ENCODE results near the gene PIK3C2A.
A peak's percentile ranks its signal among the peaks of the same experiment; 100 is the strongest.
"Not testable (repeated sequence)": the region's sequence is repeated elsewhere in the genome, so short reads cannot be mapped to it uniquely, and the experiment has no call there.

The PIK3C2A gene, protein sequence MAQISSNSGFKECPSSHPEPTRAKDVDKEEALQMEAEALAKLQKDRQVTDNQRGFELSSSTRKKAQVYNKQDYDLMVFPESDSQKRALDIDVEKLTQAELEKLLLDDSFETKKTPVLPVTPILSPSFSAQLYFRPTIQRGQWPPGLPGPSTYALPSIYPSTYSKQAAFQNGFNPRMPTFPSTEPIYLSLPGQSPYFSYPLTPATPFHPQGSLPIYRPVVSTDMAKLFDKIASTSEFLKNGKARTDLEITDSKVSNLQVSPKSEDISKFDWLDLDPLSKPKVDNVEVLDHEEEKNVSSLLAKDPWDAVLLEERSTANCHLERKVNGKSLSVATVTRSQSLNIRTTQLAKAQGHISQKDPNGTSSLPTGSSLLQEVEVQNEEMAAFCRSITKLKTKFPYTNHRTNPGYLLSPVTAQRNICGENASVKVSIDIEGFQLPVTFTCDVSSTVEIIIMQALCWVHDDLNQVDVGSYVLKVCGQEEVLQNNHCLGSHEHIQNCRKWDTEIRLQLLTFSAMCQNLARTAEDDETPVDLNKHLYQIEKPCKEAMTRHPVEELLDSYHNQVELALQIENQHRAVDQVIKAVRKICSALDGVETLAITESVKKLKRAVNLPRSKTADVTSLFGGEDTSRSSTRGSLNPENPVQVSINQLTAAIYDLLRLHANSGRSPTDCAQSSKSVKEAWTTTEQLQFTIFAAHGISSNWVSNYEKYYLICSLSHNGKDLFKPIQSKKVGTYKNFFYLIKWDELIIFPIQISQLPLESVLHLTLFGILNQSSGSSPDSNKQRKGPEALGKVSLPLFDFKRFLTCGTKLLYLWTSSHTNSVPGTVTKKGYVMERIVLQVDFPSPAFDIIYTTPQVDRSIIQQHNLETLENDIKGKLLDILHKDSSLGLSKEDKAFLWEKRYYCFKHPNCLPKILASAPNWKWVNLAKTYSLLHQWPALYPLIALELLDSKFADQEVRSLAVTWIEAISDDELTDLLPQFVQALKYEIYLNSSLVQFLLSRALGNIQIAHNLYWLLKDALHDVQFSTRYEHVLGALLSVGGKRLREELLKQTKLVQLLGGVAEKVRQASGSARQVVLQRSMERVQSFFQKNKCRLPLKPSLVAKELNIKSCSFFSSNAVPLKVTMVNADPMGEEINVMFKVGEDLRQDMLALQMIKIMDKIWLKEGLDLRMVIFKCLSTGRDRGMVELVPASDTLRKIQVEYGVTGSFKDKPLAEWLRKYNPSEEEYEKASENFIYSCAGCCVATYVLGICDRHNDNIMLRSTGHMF (N-terminal part only)

DNA sequence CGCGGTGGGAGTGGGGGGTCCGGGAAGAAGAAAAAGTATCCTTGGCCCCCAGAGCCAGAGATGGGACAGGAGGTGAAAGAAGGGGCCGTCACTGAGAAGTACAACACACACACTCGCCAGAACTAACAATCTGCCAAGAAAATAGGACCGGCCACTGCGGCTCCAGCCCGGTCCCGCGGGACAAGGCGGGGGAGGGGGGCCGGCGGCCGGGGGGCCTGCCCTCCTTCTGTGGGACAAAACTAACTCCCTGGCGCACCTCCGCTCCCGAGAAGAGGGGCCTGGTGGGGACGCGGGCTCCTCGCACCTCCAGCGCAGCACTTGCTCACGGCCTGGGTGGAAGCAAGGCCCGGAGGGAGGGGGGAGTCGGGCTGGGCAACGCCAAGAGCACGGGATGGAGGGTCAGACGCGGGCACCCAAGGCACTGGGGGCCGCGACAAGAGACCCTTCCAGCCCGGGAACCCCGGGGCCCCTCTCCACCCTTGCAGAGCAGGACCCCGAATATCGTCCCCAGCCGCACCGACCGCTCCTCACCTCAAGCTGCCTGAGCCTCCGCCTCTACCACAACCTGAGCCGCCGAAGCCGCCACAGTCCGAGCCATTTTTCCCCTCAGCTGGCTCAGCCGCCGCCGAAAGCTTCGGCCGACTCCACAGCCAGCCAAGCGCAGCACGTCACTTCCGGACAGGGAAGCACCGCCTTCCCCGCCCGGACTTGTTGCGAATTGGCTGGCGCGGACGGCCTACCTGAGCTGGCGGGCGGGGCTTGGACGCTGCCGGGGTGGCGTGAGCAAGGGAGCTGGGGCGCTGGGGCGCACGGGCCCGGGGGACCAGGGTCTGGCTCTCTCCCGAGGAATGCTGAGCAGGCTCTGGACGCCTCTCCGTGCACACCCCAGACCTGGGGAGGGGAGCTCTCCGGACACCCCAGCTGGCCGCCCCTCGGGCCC, at the start of gene PIK3C2A:
Gene PIK3C2A, minus strand, starts transcription at position 670 of the 940 bp plus-strand sequence. CDS start 38,245 bp downstream, outside the sequence.
- peak; percentile 90 for DNase-seq (ENCODE audit: low spot score)

DNA sequence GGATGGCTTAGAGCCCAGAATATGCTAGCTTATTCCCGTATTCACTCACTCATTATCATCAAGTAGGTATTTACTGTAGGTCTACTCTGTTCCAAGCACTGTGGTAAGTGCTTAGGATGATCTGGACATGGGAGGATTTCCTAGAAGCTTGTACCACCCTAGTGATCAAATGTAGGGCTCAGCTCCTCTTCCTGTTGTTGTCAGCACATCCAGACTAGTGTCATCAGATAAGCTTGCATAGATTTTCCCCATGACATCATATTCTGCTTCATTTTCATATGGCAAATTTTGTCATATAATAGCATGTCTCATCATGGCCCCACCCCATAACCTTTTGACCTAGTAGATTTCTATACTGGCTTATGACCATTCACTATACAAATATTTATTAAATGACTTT, 49.4 kb upstream of the PIK3C2A start:
- no peak for DNase-seq (ENCODE audit: low spot score)

DNA sequence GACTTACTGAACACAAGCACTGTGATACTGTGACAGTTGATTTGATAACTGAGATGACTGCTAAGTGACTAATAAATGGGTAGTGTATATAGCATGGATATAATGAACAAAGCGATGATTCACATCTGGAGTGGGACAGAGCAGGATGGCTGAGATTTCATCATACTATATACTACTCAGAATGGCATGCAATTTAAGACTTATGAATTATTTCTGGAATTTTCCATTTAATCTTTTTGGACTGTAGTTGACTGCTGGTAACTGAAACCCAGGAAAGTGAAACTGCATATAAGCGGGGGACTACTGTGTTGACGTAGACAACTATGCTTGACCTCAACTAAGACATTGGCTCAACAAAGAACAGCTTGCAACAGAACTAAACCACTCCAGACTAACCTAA, 48.7 kb upstream of the PIK3C2A start:
- DNase-seq (ENCODE audit: low spot score) = peak; percentile 78

DNA sequence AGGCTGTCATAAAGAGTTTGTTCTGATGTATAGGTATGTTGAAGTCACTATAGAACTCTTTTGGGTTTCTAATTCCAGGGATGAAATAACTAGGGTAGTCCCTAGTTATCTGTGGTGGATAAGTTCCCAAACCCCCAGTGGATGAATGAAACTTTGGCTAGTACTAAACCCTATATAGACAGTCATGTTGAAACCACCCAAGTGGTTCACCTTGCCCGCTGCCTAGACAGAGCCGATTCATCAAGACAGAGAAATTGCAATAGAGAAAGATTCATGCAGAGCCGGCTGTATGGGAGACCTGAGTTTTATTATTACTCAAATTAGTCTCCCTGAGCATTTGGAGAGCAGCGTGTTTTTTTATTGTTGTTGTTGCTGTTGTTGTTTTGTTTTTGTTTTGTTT, 44.9 kb upstream of the PIK3C2A start:
- no peak for DNase-seq (ENCODE audit: low spot score)

DNA sequence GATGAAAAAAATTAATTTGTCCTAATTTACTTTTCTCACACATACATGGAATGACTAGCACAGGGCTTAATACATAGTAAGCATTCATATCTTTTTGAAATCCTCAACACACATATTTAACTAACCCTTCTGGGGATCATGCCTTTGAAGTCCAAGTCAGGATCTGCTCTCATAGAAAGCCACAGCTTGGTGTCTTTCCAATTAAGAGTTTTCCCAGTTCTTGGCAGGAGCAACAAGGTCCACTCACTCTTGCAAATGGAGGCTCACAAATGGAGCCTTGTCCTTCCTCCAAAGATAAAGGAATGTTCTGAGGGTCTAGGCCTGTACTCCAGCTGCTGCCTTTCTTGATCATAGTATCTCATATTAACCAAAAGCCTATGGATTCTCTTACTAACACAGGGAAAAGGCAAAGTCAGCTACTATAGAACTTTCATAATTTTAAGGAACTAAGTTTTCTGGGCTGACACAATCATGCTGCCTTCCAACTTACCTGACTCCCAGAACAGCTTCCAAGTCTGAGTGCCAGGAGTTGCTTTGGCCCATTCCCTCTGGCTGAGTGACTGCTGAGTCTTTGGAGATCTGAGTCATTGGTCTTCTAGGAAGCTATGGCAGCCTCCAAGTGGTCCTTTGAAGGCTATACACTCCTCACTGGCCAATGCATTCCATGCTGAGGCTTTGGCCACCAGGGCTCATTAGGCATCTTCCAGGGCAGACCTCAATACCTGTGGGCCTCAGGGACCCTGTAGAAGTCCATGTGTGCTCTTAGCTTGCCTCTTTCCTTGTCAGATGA, 43.0 kb upstream of the PIK3C2A start:
- DNase-seq (ENCODE audit: low spot score) = no peak

DNA sequence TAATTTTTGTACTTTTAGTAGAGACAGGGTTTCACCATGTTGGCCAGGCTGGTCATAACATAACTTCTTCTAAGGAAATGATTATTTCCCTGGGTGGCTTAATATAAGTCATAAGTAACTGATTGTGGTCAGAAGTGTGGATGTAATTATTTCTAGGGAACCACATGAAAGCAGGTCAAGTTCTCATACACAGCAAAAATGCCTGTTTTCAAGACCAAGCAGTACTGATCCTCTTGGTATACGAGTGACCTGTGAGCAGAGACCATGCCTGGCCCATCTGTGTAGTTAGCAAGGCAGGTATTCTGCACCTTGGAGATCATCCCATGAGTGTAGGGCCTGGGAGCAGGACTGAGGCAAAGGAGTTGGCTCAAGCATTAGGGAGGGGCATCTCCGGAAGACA, 36.3 kb upstream of the PIK3C2A start:
- no peak for DNase-seq (ENCODE audit: low spot score)

DNA sequence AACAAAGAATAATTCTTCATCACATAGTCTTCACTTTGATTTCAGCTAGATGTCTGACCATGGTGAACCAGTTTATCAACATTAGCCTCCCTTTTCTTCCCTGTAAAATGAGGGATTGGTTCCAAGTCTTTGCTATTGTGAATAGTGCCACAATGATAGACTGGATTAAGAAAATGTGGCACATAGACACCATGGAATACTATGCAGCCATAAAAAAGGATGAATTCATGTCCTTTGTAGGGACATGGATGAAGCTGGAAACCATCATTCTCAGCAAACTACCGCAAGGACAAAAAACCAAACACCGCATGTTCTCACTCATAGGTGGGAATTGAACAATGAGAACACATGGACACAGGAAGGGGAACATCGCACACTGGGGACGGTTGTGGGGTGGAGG, 35.2 kb upstream of the PIK3C2A start:
- not testable (repeated sequence) for DNase-seq (ENCODE audit: low spot score)

DNA sequence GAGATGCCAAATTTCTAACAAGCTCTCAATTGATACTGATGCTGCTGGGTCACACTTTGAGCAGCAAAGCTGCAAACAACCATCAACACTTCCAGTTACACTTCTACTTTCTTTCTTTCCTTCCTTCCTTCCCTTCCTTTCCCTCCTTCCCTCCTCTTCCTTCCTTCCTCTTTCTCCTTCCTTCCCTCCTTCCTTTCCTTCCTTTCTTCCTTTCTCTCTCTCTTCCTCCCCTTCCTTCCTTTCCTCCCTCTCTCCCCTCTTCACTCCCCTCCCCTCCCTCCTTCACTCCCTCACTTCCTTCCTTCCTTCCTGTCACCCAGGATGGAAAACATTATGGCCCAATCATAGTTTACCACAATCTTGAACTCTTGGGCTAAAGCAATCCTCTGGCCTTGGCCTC, 33.0 kb upstream of the PIK3C2A start:
- no peak for DNase-seq (ENCODE audit: low spot score)

DNA sequence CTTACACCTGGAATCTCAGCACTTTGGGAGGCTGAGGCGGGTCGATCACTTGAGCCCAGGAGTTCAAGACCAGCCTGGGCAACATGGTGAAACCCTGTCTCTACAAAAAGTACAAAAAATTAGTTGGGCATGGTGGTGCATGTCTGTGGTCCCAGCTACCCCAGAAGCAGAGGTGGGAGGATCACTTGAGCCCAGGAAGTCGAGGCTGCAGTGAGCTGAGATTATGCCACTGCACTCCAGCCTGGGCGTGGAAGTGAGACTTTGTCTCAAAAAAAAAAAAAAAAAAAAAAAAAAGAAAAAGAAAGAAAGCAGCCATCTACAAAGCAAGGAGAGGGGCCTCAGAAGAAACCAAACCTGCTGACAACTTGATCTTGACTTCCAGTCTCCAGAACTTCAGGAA, 32.1 kb upstream of the PIK3C2A start:
- not testable (repeated sequence) for DNase-seq (ENCODE audit: low spot score)

DNA sequence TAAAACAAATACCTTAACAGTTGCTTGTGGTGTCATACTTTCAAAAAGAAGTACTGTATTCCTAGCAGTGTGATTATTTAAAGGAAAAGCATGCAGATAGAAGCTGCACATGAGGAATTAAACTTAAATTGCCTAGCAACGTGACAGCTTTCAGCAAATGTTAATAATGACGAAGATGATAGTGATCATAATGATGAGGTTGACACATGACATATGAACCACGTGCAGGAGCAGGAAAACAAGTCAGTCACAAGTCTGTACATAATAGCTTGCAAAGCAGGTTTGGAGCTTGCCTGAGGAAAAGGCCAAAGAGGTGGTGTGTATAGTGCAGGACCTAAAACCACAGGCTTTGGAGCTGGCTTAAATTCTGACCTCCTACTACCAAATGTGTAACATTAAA, 30.6 kb upstream of the PIK3C2A start:
- no peak for DNase-seq (ENCODE audit: low spot score)

DNA sequence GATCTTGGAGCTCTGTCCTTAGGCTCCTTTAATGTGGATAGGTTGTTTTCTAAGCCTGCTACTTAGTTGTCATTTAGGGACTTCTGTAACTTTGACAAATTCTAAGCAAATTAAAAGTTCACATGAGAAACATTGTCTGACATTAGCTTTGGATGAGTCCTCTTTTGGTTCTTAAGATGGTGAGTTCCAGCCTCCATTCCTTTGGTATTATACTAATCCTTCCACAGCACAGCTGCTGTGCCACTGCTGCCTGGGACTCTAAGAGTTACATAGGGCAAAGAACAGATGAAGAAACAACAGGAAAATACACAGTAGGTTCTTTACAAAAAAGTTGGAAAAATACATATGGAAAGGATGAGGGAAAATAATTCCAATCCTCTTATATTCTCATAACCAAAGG, 25.3 kb upstream of the PIK3C2A start:
- no peak for DNase-seq (ENCODE audit: low spot score)

DNA sequence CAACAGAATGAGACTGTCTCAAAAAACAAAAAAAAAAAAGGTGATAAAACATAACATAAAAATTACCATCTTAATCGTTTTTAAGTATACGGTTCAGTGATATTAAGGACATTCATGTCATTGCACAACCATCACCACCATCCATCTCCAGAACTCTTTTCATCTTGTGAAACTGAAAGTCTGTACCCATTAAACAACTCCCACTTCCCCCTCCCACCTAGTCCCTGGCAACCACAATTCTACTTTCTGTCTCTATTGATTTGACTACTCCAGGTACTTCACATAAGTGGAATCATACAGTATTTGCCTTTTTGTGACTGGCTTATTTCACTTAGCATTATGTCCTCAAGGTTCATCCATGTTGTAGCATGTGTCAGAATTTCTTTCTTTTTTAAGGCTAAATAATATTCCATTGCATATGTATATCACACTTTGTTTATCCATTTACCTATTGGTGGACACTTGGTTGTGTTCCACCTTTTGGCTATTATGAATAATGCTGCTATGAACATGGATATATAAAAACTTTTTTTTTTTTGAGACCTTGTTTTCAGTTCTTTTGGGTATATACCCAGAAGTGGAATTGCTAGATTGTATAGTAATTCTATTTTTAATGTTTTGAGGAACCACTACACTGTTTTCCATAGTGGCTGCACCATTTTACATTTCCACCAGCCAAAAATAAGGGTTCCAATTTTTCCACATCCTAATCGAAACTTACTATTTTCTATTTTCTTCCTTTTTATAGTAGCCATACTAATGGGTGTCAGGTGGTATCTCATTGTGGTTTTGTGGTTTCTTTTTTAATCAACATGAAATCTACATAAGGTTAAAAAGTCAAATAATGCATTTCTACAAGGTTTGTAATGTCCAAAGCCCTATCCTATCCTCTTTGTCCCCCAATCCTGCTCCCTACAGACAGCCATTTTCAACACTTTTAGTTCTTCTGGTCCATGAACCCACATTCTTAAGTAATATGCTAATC, 23.4 kb upstream of the PIK3C2A start:
- no peak for DNase-seq (ENCODE audit: low spot score)

DNA sequence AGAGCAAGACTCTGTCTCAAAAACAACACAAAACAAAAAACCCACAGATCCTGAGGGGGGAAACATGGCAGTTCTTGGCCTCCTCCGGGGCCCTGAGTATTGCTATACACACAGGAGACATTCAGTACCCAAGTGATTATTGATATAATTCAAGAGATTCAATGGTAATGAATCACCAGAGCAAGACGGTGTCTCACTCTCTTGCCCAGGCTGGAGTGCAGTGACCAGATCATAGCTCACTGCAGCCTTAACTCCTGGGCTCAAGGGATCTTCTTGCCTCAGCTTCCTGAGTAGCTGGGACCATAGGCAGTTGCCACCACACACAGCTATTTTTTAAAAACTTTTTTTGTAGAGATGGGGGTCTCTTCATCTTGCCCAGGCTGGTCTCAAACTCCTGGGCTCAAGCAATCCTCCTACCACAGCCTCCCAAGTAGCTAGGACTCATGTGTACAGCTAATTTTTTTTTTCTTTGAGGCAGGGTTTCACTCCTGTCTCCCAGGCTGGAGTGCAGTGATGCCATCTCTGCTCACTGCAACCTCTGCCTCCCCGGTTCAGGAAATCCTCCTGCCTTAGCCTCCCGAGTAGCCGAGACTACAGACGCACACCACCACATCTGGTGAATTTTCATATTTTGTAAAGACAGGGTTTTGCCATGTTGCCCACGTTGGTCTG, 21.8 kb upstream of the PIK3C2A start:
- DNase-seq (ENCODE audit: low spot score) = no peak

DNA sequence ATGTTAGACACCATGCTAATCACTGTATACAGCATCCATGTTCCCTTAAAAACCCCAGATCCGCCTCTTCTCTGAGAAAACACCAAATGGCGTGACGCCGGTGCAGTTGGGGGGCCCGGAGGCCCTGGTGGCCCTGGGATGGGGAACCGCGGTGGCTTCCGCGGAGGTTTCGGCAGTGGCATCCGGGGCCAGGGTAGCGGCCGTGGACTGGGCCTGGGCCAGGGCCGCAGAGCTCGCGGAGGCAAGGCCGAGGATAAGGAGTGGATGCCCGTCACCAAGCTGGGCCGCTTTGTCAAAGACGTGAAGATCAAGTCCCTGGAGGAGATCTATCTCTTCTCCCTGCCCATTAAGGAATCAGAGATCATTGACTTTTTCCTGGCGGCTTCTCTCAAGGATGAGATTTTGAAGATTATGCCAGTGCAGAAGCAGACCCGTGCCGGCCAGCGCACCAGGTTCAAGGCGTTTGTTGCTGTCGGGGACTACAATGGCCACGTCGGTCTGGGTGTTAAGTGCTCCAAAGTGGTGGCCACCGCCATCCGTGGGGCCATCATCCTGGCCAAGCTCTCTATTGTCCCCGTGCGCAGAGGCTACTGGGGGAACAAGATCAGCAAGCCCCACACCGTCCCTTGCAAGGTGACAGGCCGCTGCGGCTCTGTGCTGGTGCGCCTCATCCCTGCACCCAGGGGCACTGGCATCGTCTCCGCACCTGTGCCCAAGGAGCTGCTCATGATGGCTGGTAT, 20.6 kb upstream of the PIK3C2A start:
- DNase-seq (ENCODE audit: low spot score) = not testable (repeated sequence)

DNA sequence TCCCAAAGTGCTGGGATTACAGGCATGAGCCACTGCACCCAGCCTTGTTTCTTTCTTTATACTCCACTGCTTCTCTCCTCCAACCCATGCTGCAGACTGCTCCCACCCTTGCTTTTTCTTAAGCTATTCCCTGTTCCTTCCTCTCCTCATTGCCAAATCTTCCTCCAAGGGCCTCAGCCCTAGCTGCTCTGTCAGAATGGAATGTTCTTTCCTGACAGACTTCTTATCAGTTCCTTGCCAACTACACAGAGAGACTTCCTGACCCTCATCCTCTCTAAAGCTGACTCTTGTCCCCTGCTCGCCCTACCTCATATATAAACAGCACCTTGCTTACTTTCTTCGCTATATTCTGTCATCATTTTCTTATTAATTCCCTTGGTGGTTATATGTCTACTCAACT, 16.9 kb upstream of the PIK3C2A start:
- no peak for DNase-seq (ENCODE audit: low spot score)

DNA sequence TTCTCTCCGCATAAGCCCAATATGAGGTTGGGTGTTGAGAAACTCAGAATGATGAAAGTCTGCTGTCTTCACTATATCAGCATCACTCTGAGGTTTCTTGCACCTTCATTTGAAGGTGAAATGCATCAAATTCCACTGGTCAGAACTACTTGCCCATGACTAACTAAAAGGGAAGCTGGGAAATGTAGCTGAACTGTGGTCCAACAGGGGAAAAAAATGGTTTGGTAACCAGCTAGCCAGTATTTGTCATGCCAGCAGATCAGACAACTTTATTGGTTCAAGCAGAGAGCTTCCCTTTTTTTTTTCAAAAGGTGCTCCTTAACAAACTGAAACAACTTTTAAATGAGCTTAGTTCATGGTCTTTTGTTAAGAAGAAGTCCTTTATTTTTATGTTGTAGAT, 14.2 kb upstream of the PIK3C2A start:
- DNase-seq (ENCODE audit: low spot score) = no peak

DNA sequence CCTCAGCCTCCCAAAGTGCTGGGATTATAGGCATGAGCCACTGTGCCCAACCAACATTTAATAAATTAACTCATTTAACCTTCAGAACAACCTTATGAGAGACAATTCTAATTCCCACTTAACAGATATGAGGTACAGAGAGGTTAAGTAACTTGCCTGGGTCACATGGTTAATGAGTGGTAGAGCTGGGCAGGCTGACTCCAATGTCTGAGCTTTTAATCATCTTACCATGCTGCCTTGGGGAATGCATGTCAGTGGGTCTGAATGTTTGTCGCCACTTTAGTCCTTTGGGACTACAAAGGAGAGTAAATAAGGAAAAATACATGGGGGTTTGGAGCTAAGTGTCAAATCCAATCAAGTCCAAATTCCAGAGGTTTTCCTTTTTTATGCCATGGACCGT, 11.2 kb upstream of the PIK3C2A start:
- DNase-seq (ENCODE audit: low spot score) = no peak

DNA sequence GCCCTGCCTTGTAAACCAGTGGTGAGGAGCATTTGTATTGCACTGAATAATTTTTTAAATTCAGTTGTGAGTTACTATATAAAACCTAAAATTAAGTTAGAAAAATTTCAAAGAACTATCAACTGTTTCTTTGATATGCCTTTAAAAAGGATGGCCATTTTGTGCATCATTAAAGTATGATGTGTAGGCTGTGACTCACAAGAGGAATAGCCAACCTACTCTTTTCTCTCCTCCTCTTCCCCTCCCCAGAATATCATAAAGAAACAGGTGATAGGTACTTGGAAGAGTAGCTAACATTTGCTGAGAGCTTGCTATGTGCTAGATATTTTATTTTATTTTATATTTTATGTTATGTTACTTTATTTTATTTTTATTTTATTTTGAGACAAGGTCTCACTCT, 10.6 kb upstream of the PIK3C2A start:
- no peak for DNase-seq (ENCODE audit: low spot score)
